ENCODE measurements around the gene DNAL1. TPM values are rescaled to one million over a fixed set of nuclear protein-coding genes. Genes with fewer than 3 reads are reported as not detected.

Gene DNAL1
- total and polyA plus RNA-seq, 10 of the 15 experiments (the other 5 are each of a cell fraction or from before 2014, with no cell fraction given) = 2.4 to 18.2 (median 7.4) TPM

DNA sequence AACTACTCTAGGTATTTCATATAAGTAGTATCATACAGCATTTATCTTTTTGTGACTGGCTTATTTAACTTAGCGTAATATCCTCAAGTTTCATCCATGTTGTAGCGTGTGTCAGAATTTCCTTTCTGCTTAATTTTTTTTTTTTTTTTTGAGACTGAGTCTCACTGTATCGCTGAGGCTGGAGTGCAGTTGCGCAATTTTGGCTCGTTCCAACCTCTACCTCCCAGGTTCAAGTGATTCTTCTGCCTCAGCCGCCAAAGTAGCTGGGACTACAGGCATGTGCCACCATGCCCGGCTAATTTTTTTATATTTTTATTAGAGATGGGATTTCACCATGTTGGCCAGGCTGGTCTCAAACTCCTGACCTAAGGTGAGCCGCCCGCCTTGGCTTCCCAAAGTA is 40.5 kb downstream of the DNAL1 start (continued):
- TF ChIP-seq, protein P1, sequence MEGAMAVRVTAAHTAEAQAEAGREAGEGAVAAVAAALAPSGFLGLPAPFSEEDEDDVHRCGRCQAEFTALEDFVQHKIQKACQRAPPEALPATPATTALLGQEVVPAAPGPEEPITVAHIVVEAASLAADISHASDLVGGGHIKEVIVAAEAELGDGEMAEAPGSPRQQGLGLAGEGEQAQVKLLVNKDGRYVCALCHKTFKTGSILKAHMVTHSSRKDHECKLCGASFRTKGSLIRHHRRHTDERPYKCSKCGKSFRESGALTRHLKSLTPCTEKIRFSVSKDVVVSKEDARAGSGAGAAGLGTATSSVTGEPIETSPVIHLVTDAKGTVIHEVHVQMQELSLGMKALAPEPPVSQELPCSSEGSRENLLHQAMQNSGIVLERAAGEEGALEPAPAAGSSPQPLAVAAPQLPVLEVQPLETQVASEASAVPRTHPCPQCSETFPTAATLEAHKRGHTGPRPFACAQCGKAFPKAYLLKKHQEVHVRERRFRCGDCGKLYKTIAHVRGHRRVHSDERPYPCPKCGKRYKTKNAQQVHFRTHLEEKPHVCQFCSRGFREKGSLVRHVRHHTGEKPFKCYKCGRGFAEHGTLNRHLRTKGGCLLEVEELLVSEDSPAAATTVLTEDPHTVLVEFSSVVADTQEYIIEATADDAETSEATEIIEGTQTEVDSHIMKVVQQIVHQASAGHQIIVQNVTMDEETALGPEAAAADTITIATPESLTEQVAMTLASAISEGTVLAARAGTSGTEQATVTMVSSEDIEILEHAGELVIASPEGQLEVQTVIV (IDR thresholded peaks at IDR 0.05; ENCODE audit: borderline replicate concordance, partially characterized antibody) = no peak
- TF ChIP-seq CHD2 (IDR thresholded peaks at IDR 0.05; ENCODE audit: borderline replicate concordance, low read depth, low read length) = no peak
- no peak for TF ChIP-seq SUPT20H (IDR thresholded peaks at IDR 0.05; ENCODE audit: borderline replicate concordance, control insufficient read depth, low read depth, low read length)

DNA sequence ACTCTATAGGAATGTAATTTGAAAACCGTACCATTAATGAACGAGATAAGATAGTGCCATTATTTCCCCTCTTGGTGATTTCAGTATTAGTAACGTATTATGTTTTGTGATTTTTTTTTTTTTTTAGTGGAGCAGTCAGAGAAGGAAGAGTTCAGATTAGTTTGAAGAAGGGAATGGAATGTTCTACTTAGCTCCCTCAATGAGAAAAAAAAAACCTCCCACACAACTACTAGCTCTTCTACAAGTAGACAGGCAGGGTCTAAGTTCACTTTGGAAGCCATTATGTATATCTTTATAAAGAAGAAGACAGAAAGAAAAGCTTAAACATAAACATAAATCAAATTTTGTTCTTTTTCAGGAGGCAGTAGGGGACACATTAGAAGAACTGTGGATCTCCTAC is 42.1 kb downstream of the DNAL1 start:
- no peak for TF ChIP-seq MEF2B (IDR thresholded peaks at IDR 0.05; ENCODE audit: partially characterized antibody, poor library complexity, severe bottlenecking)
- CTCF ChIA-PET = interaction anchor here (0.6 to 1.9 kb wide), 3 partner anchors 13 to 293 kb away, joined by 3 to 6 read pairs (median 3); no protein-coding TSS in a partner anchor
- in situ Hi-C loops (cut with MboI) = no loop called here
- no peaks in the 10 kb centered on the region for H3K4me1 ChIP-seq (ENCODE audit: control insufficient read depth, insufficient read depth, low read length)
- no peak for FAIRE-seq
- H3K79me2 ChIP-seq (ENCODE audit: control insufficient read depth, insufficient read depth, low read length) = no peaks in the 10 kb centered on the region
- H4K20me1 ChIP-seq (ENCODE audit: control insufficient read depth, insufficient read depth) = no peaks in the 10 kb centered on the region
- 74% methylated on average over 3 of the region's 3 CpGs for WGBS (ENCODE audit: insufficient coverage, insufficient replicate concordance, low lambda C conversion rate, missing lambda C conversion rate)
- H3K9ac ChIP-seq (ENCODE audit: control insufficient read depth, insufficient read depth, low read length) = no peak overlapping the region
- SMC1A ChIA-PET (ENCODE audit: uncharacterized antibody, unreplicated experiment) = interaction anchor here (1.3 kb wide), 1 partner anchor 9 kb away, joined by 3 read pairs; no protein-coding TSS in a partner anchor
- no peak overlapping the region for H2AFZ ChIP-seq (ENCODE audit: control insufficient read depth, low read depth, low read length)
- H3K4me3 ChIP-seq = no peak overlapping the region
- no peak for ATAC-seq
- intact Hi-C loops (cut with micrococcal nuclease; ENCODE audit: unreplicated experiment) = no loop called here
- DNase-seq (ENCODE audit: low read depth, low spot score) = no peak
- H3K4me2 ChIP-seq (ENCODE audit: control insufficient read depth, insufficient read depth) = no peak overlapping the region
- BruUV-seq (replicated peaks) = no TSS peak
- no peaks in the 10 kb centered on the region for H3K27me3 ChIP-seq (replicated peaks in 1 of 2; ENCODE audit: control insufficient read depth in 2 of 2, insufficient read depth in 2 of 2, low read length in 1 of 2)
- POLR2A ChIA-PET = interaction anchor here (1.4 kb wide), 1 partner anchor 43 kb away, joined by 7 read pairs; the partner anchor contains the start of gene DNAL1
- RAD21 ChIA-PET (ENCODE audit: unreplicated experiment) = no interaction called here
- H3K9me3 ChIP-seq (replicated peaks; ENCODE audit: control insufficient read depth, insufficient read depth, low read length) = no peaks in the 10 kb centered on the region
- no peak overlapping the region for H3K27ac ChIP-seq (ENCODE audit: control insufficient read depth, insufficient read depth)
- no peaks in the 10 kb centered on the region for H3K36me3 ChIP-seq (ENCODE audit: control insufficient read depth in 2 of 2, insufficient read depth in 2 of 2, low read length in 1 of 2)

All from GM12878 (cell line).